MCF 10A (cell line): ENCODE measurements around the gene MCFD2. TPM values are rescaled to one million over a fixed set of nuclear protein-coding genes. Genes with fewer than 3 reads are reported as not detected.
A peak's percentile ranks its signal among the peaks of the same experiment; 100 is the strongest.
"Not testable (repeated sequence)": the region's sequence is repeated elsewhere in the genome, so short reads cannot be mapped to it uniquely, and the experiment has no call there.

Experiments
- BruUV-seq: library from RNA; stranded (reverse); fragments of 400-500 nt; replicated peaks from 2 replicates; lab custom pipeline; 2021; lab: Mats Ljungman, UMichigan
- CTCF ChIA-PET: fragments of 300-600 bp; sonication (Branson Sonifier 250); formaldehyde crosslinking; extraction: SDS; loops from one replicate; lab custom pipeline; 2021; ENCODE audit warnings: antibody characterized with exemption, inconsistent platforms; lab: Yijun Ruan, JAX
- POLR2A ChIA-PET: fragments of 300-600, 350-650 bp; sonication (Branson Sonifier 250); formaldehyde crosslinking; extraction: SDS; loops from one replicate; lab custom pipeline; 2020; ENCODE audit warnings: antibody characterized with exemption, inconsistent platforms; lab: Yijun Ruan, JAX
- DNase-seq: peaks from one replicate; pipeline ENCODE4 v3.0.0-alpha.2; 2018; ENCODE audit not compliant: unreplicated experiment
- H3K27ac Mint-ChIP-seq: one replicate; pipeline ENCODE4 v1.8.0; 2022; ENCODE audit warnings: mild to moderate bottlenecking, low read depth, mixed read lengths; ENCODE audit not compliant: unreplicated experiment
- H3K27me3 Mint-ChIP-seq: one replicate; pipeline ENCODE4 v1.8.0; 2022; ENCODE audit warnings: mixed read lengths; ENCODE audit not compliant: insufficient read depth, unreplicated experiment
- H3K36me3 Mint-ChIP-seq: one replicate; pipeline ENCODE4 v1.8.0; 2022; ENCODE audit warnings: mild to moderate bottlenecking, moderate library complexity, mixed read lengths; ENCODE audit not compliant: insufficient read depth, unreplicated experiment
- H3K4me1 Mint-ChIP-seq: one replicate; pipeline ENCODE4 v1.8.0; 2022; ENCODE audit warnings: mixed read lengths; ENCODE audit not compliant: insufficient read depth, unreplicated experiment
- H3K4me3 Mint-ChIP-seq: one replicate; pipeline ENCODE4 v1.8.0; 2022; ENCODE audit warnings: mild to moderate bottlenecking, moderate library complexity, mixed read lengths; ENCODE audit not compliant: unreplicated experiment
- H3K9me3 Mint-ChIP-seq: one replicate; pipeline ENCODE4 v1.8.0; 2022; ENCODE audit warnings: mixed read lengths; ENCODE audit not compliant: unreplicated experiment
- intact Hi-C: fragments of 100-400 bp; cut with micrococcal nuclease; formaldehyde crosslinking; loops from 2 replicates; pipeline ENCODE4 v1.14.1; 2022
- total RNA-seq: library from RNA; stranded (reverse); gene quantifications from 2 replicates; pipeline ENCODE4 v1.2.3, GENCODE V29; 2022
- TF ChIP-seq, protein P1 (sequence below): fragments of 200-600 bp; IDR thresholded peaks from one replicate; pipeline ENCODE4 v1.8.0; 2022; ENCODE audit warnings: antibody characterized with exemption, mild to moderate bottlenecking; ENCODE audit not compliant: unreplicated experiment

The MCFD2 gene
- total RNA-seq, 1 experiment from 2014 or later: 157 TPM

DNA sequence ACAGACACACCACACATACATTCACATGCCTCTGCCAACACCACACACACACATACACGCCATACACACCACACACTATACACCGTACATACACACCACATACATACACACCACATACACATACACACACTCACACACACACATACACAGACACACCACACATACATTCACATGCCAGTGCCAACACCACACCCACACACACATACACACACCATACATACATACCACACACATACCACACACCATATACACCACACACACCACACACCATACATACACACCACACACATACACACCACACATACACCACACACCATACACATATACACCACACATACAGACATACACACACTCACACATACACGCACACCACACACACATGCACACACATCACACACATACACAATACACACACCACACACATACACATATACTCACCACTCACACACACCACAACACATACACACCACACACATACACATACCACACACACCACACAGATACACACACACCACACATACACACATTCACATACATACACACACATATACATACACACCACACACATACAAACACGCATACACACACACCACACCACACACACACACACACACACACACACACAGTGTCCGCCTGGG lies 37.2 kb downstream of the MCFD2 start:
- CTCF ChIA-PET: interaction anchor here (0.7 to 0.8 kb wide), 2 partner anchors 155 to 791 kb away, joined by 3 read pairs; no protein-coding TSS in a partner anchor
- no peak overlapping the region for H3K4me3 Mint-ChIP-seq

GRCh38 chr2:46877619-46878113 lies 37.9 kb downstream of the MCFD2 start:
- BruUV-seq: no TSS peak
- TF ChIP-seq, protein P1, sequence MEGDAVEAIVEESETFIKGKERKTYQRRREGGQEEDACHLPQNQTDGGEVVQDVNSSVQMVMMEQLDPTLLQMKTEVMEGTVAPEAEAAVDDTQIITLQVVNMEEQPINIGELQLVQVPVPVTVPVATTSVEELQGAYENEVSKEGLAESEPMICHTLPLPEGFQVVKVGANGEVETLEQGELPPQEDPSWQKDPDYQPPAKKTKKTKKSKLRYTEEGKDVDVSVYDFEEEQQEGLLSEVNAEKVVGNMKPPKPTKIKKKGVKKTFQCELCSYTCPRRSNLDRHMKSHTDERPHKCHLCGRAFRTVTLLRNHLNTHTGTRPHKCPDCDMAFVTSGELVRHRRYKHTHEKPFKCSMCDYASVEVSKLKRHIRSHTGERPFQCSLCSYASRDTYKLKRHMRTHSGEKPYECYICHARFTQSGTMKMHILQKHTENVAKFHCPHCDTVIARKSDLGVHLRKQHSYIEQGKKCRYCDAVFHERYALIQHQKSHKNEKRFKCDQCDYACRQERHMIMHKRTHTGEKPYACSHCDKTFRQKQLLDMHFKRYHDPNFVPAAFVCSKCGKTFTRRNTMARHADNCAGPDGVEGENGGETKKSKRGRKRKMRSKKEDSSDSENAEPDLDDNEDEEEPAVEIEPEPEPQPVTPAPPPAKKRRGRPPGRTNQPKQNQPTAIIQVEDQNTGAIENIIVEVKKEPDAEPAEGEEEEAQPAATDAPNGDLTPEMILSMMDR: no peak
- peaks cover 9% of the 10 kb centered on the region for H3K4me1 Mint-ChIP-seq
- no peaks in the 10 kb centered on the region for H3K27me3 Mint-ChIP-seq
- intact Hi-C loops: loop anchor here (2.0 kb wide), 2 partner anchors 99 to 227 kb away; no protein-coding TSS in a partner anchor
- H3K9me3 Mint-ChIP-seq: no peaks in the 10 kb centered on the region
- H3K36me3 Mint-ChIP-seq: no peaks in the 10 kb centered on the region
- no peak overlapping the region for H3K4me3 Mint-ChIP-seq
- no peak overlapping the region for H3K27ac Mint-ChIP-seq
- ChIA-PET CTCF (interaction anchor here (0.6 to 1.6 kb wide), 13 partner anchors 8 to 245 kb away, joined by 3 to 9 read pairs (median 4); no protein-coding TSS in a partner anchor), POLR2A (interaction anchor here (0.8 to 3.7 kb wide), 2 partner anchors 221 to 385 kb away, joined by 3 to 25 read pairs; no protein-coding TSS in a partner anchor)
- DNase-seq: no peak

More for the DNA sequence above, 37.2 kb downstream of the MCFD2 start:
- POLR2A ChIA-PET: no interaction called here
- DNase-seq: no peak
- Mint-ChIP-seq H3K4me1 (peaks cover 6% of the 10 kb centered on the region), H3K9me3 (no peaks in the 10 kb centered on the region), H3K36me3 (no peaks in the 10 kb centered on the region), H3K27ac (no peak overlapping the region), H3K27me3 (no peaks in the 10 kb centered on the region)
- no TSS peak for BruUV-seq
- TF ChIP-seq, protein P1: no peak
- intact Hi-C loops: no loop called here

GRCh38 chr2:46876741-46877384 lies 38.7 kb downstream of the MCFD2 start:
- no peaks in the 10 kb centered on the region for H3K9me3 Mint-ChIP-seq
- BruUV-seq: no TSS peak
- peak; percentile 84 for DNase-seq
- TF ChIP-seq, protein P1: peak; percentile 68
- POLR2A ChIA-PET: interaction anchor here (0.6 to 5.4 kb wide), 13 partner anchors 29 to 384 kb away, joined by 3 to 31 read pairs (median 3); no protein-coding TSS in a partner anchor
- peaks cover 9% of the 10 kb centered on the region for H3K4me1 Mint-ChIP-seq
- intact Hi-C loops: loop anchor here (1.0 to 2.0 kb wide), 4 partner anchors 74 to 245 kb away; no protein-coding TSS in a partner anchor
- H3K4me3 Mint-ChIP-seq: no peak overlapping the region
- H3K27me3 Mint-ChIP-seq: no peaks in the 10 kb centered on the region
- CTCF ChIA-PET: interaction anchor here (0.6 to 1.6 kb wide), 18 partner anchors 9 to 257 kb away, joined by 3 to 9 read pairs (median 3); no protein-coding TSS in a partner anchor
- H3K36me3 Mint-ChIP-seq: peaks cover 3% of the 10 kb centered on the region
- no peak overlapping the region for H3K27ac Mint-ChIP-seq

GRCh38 chr2:46875962-46876689 lies 39.5 kb downstream of the MCFD2 start:
- CTCF ChIA-PET: interaction anchor here (0.6 to 2.3 kb wide), 18 partner anchors 8 to 873 kb away, joined by 3 to 24 read pairs (median 5); no protein-coding TSS in a partner anchor
- H3K4me3 Mint-ChIP-seq, H3K9me3 Mint-ChIP-seq, H3K27ac Mint-ChIP-seq, H3K4me1 Mint-ChIP-seq, BruUV-seq, H3K27me3 Mint-ChIP-seq, DNase-seq, H3K36me3 Mint-ChIP-seq: not testable (repeated sequence)
- POLR2A ChIA-PET: interaction anchor here (0.6 to 5.4 kb wide), 12 partner anchors 21 to 265 kb away, joined by 3 to 31 read pairs (median 4); no protein-coding TSS in a partner anchor
- intact Hi-C loops: loop anchor here (1.0 to 2.0 kb wide), 4 partner anchors 73 to 244 kb away; no protein-coding TSS in a partner anchor
